Measurements from ENCODE around the gene COX11. TPM values are rescaled to one million over a fixed set of nuclear protein-coding genes. Genes with fewer than 3 reads are reported as not detected.

COX11 gene
- total and polyA plus RNA-seq, 8 donors, result 12.6 to 29.1 (median 17.8) TPM

- TF ChIP-seq, protein P1, sequence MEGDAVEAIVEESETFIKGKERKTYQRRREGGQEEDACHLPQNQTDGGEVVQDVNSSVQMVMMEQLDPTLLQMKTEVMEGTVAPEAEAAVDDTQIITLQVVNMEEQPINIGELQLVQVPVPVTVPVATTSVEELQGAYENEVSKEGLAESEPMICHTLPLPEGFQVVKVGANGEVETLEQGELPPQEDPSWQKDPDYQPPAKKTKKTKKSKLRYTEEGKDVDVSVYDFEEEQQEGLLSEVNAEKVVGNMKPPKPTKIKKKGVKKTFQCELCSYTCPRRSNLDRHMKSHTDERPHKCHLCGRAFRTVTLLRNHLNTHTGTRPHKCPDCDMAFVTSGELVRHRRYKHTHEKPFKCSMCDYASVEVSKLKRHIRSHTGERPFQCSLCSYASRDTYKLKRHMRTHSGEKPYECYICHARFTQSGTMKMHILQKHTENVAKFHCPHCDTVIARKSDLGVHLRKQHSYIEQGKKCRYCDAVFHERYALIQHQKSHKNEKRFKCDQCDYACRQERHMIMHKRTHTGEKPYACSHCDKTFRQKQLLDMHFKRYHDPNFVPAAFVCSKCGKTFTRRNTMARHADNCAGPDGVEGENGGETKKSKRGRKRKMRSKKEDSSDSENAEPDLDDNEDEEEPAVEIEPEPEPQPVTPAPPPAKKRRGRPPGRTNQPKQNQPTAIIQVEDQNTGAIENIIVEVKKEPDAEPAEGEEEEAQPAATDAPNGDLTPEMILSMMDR (IDR thresholded peaks at IDR 0.05), result no peak
- intact Hi-C loops (cut with DNase I), result no loop called here
- H3K9me3 ChIP-seq, result peaks cover 0 to 4% (median 0%) of the 10 kb centered on the region in 4 donors
- H3K27ac ChIP-seq, result no peak overlapping the region
- DNase-seq, result no peak
- H3K4me3 ChIP-seq, result no peak overlapping the region
- no peak for ATAC-seq
- WGBS, 2 donors, result 89 to 90% methylated on average over 6 of the region's 6 CpGs
- H3K27me3 ChIP-seq, result no peaks in the 10 kb centered on the region
- H3K36me3 ChIP-seq, result peaks cover 0 to 16% (median 7%) of the 10 kb centered on the region in 3 donors
- no peaks in the 10 kb centered on the region for H3K4me1 ChIP-seq
- no peak for FAIRE-seq
Measured at GRCh38 chr17:54920819-54921218, 47.6 kb downstream of the COX11 start.

DNA sequence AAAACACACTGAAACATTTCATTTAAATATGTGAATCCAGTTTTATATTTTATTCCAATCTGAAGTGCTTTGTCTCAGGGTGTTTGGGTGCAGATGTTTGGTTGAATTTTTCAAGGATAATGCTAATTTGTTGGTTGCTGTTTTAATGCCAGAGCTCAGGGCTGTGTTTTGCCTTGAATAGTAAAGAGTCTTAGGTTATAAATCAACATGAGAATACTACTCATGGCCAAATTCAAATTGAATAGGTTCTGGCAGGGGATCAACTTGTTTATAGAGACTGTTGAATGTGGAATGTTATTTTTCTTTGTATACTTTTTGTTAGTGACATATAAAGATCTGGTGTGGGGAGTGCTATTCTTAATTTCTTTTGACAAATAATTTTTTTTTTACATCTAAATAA, 49.0 kb downstream of the COX11 start:
- Histone ChIP-seq H3K27me3 (no peaks in the 10 kb centered on the region), H3K9me3 (peaks cover 0 to 4% (median 0%) of the 10 kb centered on the region in 4 donors), H3K36me3 (peaks cover 0 to 30% (median 11%) of the 10 kb centered on the region in 3 donors), H3K27ac (no peak overlapping the region), H3K4me3 (no peak overlapping the region), H3K4me1 (no peaks in the 10 kb centered on the region)
- FAIRE-seq, result no peak
- intact Hi-C loops (cut with DNase I), result no loop called here
- no peak for DNase-seq
- TF ChIP-seq, protein P1 (IDR thresholded peaks at IDR 0.05), result no peak
- ATAC-seq, result no peak

GRCh38 chr17:54916721-54917120, 51.7 kb downstream of the COX11 start:
- FAIRE-seq, result no peak
- 66 to 72% methylated on average over 2 of the region's 2 CpGs for WGBS, 2 donors

More at GRCh38 chr17:54916721-54917120, 51.7 kb downstream of the COX11 start:
- Histone ChIP-seq H3K27ac (no peak overlapping the region), H3K36me3 (peaks cover 0 to 35% (median 11%) of the 10 kb centered on the region in 3 donors), H3K4me3 (no peak overlapping the region), H3K9me3 (peaks cover 0 to 4% (median 0%) of the 10 kb centered on the region in 4 donors), H3K4me1 (no peaks in the 10 kb centered on the region), H3K27me3 (no peaks in the 10 kb centered on the region)
- TF ChIP-seq, protein P1 (IDR thresholded peaks at IDR 0.05), result no peak
- ATAC-seq (no peak), DNase-seq (no peak)
- intact Hi-C loops (cut with DNase I), result no loop called here

Other genes with a start within 250 kb of the COX11 start
- gene TOM1L1, start 67.8 kb downstream of the COX11 start, total RNA-seq, result 10 to 100 TPM; 29.4 to 39.0 (median 33.1) TPM
- 10 to 100 TPM; 14.2 to 29.9 TPM for gene TOM1L1, start 67.8 kb downstream of the COX11 start, polyA plus RNA-seq
- 10 to 100 TPM in 1 of 6 donors, 1 to 10 TPM in 5; 4.2 to 12.6 (median 6.2) TPM for gene STXBP4, start 111 bp upstream of the COX11 start, total RNA-seq
- gene STXBP4, start 111 bp upstream of the COX11 start, polyA plus RNA-seq, result 1 to 10 TPM in 1 of 2 donors, under 1 TPM in 1; 0.72 to 1.8 TPM